IMR-90 (cell line): ENCODE measurements around the gene PUS7L. TPM values are rescaled to one million over a fixed set of nuclear protein-coding genes. Genes with fewer than 3 reads are reported as not detected.

Source experiments
- ATAC-seq: fragments of 200-7000 bp; cut with Tn5 transposase; 2 replicates; pipeline ENCODE4 v1.9.1; 2020; ENCODE audit warnings: low read depth, mild to moderate bottlenecking, moderate library complexity
- BruUV-seq: library from RNA; stranded (reverse); fragments of 400-500 nt; replicated peaks from 2 replicates; lab custom pipeline; 2021; lab: Mats Ljungman, UMichigan
- CTCF ChIA-PET: fragments of 300-600 bp; formaldehyde crosslinking; extraction: SDS; loops from one replicate; lab custom pipeline; 2021; ENCODE audit warnings: antibody characterized with exemption; lab: Yijun Ruan, JAX
- POLR2A ChIA-PET: fragments of 300-600 bp; sonication (Branson Sonifier 250); formaldehyde crosslinking; loops from one replicate; lab custom pipeline; 2022; ENCODE audit warnings: antibody characterized with exemption; ENCODE audit not compliant: unreplicated experiment; lab: Charles Lee
- DNase-seq: peaks from one replicate; pipeline ENCODE4 v3.0.0; 2013
- H2AFZ ChIP-seq: replicated peaks from 2 replicates; pipeline ENCODE3; 2013; ENCODE audit warnings: low read length, mild to moderate bottlenecking; ENCODE audit not compliant: poor library complexity
- H2AK5ac ChIP-seq: 2 replicates; pipeline ENCODE4 v1.6.1; 2013; ENCODE audit warnings: low read depth, low read length, inconsistent platforms
- H2AK9ac ChIP-seq: replicated peaks from 2 replicates; pipeline ENCODE3; 2013; ENCODE audit warnings: mild to moderate bottlenecking, low read depth, low read length, moderate library complexity; ENCODE audit not compliant: poor library complexity
- H2BK120ac ChIP-seq: 2 replicates; pipeline ENCODE4 v1.6.1; 2013; ENCODE audit warnings: low read depth, low read length, inconsistent platforms
- H2BK15ac ChIP-seq: 3 replicates; pipeline ENCODE4 v1.6.1; 2013; ENCODE audit warnings: low read depth, low read length, inconsistent platforms
- H2BK20ac ChIP-seq: 2 replicates; pipeline ENCODE4 v1.6.1; 2013; ENCODE audit warnings: low read depth, mild to moderate bottlenecking, inconsistent platforms, low read length, moderate library complexity
- H2BK5ac ChIP-seq: 2 replicates; pipeline ENCODE4 v1.6.1; 2013; ENCODE audit warnings: mild to moderate bottlenecking, low read depth, low read length, inconsistent platforms; ENCODE audit not compliant: poor library complexity, severe bottlenecking
- H3K14ac ChIP-seq: replicated peaks from 2 replicates; pipeline ENCODE4 v1.6.1; 2013; ENCODE audit warnings: low read depth, low read length, inconsistent platforms
- H3K18ac ChIP-seq: 2 replicates; pipeline ENCODE4 v1.6.1; 2013; ENCODE audit warnings: low read depth, low read length, control low read depth
- H3K23ac ChIP-seq: 2 replicates; pipeline ENCODE4 v1.6.1; 2013; ENCODE audit warnings: low read depth, low read length, inconsistent platforms
- H3K27ac ChIP-seq: 2 replicates; pipeline ENCODE4 v1.5.1; 2013; ENCODE audit warnings: mild to moderate bottlenecking, control low read depth, low read length; ENCODE audit not compliant: insufficient read depth
- H3K27me3 ChIP-seq: 2 replicates; pipeline ENCODE4 v1.6.1; 2013; ENCODE audit warnings: low read length; ENCODE audit not compliant: control insufficient read depth, insufficient read depth
- H3K36me3 ChIP-seq: 2 replicates; pipeline ENCODE4 v1.6.1; 2013; ENCODE audit warnings: low read length, mixed read lengths; ENCODE audit not compliant: control insufficient read depth, insufficient read depth
- H3K4ac ChIP-seq: 2 replicates; pipeline ENCODE4 v1.6.1; 2013; ENCODE audit warnings: low read depth, low read length, inconsistent platforms
- H3K4me1 ChIP-seq: 2 replicates; pipeline ENCODE4 v1.6.1; 2013; ENCODE audit warnings: low read length, mixed read lengths; ENCODE audit not compliant: control insufficient read depth, insufficient read depth
- H3K4me2 ChIP-seq: 2 replicates; pipeline ENCODE4 v1.6.1; 2013; ENCODE audit warnings: low read depth, mild to moderate bottlenecking, control low read depth, low read length, moderate library complexity
- H3K4me3 ChIP-seq: 2 replicates; pipeline ENCODE4 v1.5.1; 2013; ENCODE audit warnings: low read depth, mild to moderate bottlenecking, control low read depth, low read length, moderate library complexity; ENCODE audit not compliant: insufficient read depth
- H3K56ac ChIP-seq: 2 replicates; pipeline ENCODE4 v1.6.1; 2013; ENCODE audit warnings: low read length, inconsistent platforms; ENCODE audit not compliant: insufficient read depth; ENCODE audit errors: extremely low read depth
- H3K79me1 ChIP-seq, 2 experiments: 2 replicates each; pipeline ENCODE4 v1.6.1; 2013; ENCODE audit warnings: low read length in 2 of 2, inconsistent platforms in 1 of 2, low read depth in 1 of 2
- H3K9ac ChIP-seq: 2 replicates; pipeline ENCODE4 v1.6.1; 2013; ENCODE audit warnings: low read depth, low read length, control low read depth
- H3K9me1 ChIP-seq: 2 replicates; pipeline ENCODE4 v1.6.1; 2013; ENCODE audit warnings: low read length, inconsistent platforms; ENCODE audit not compliant: insufficient read depth
- H3K9me3 ChIP-seq: 2 replicates; pipeline ENCODE4 v1.6.1; 2013; ENCODE audit warnings: low read length; ENCODE audit not compliant: control insufficient read depth, insufficient read depth
- H4K20me1 ChIP-seq: 2 replicates; pipeline ENCODE4 v1.6.1; 2013; ENCODE audit warnings: low read length, inconsistent platforms; ENCODE audit not compliant: insufficient read depth
- H4K5ac ChIP-seq: 2 replicates; pipeline ENCODE4 v1.6.1; 2013; ENCODE audit warnings: mild to moderate bottlenecking, low read depth, low read length, control low read depth
- H4K8ac ChIP-seq, 2 experiments: 2 replicates each; pipeline ENCODE4 v1.6.1; 2013; ENCODE audit warnings: low read depth in 2 of 2, low read length in 2 of 2, control low read depth in 1 of 2, inconsistent platforms in 1 of 2
- H4K91ac ChIP-seq: 2 replicates; pipeline ENCODE4 v1.6.1; 2013; ENCODE audit warnings: low read depth, low read length, inconsistent platforms; ENCODE audit not compliant: insufficient read depth
- BHLHE40 ChIP-seq: fragments of 150-350 bp; IDR thresholded peaks from 2 replicates; pipeline ENCODE4 v1.6.1; 2016; ENCODE audit warnings: mild to moderate bottlenecking, low read depth, low read length
- CEBPB ChIP-seq: IDR thresholded peaks from 2 replicates; pipeline ENCODE4 v1.6.1; 2012; ENCODE audit warnings: low read depth, low read length, improper control_type of control experiment
- CHD1 ChIP-seq: IDR thresholded peaks from 2 replicates; pipeline ENCODE4 v1.6.1; 2012; ENCODE audit warnings: low read depth, low read length, improper control_type of control experiment
- CTCF ChIP-seq: conservative IDR thresholded peaks from 2 replicates; pipeline ENCODE4 v1.5.1; 2012; ENCODE audit warnings: mild to moderate bottlenecking, low read depth, low read length, improper control_type of control experiment
- ELK1 ChIP-seq: fragments of 150-350 bp; IDR thresholded peaks from 2 replicates; pipeline ENCODE4 v1.6.1; 2016; ENCODE audit warnings: low read depth, mild to moderate bottlenecking, low read length, moderate library complexity, borderline replicate concordance
- FOS ChIP-seq: fragments of 150-350 bp; IDR thresholded peaks from 2 replicates; pipeline ENCODE4 v1.6.1; 2016; ENCODE audit warnings: low read depth, low read length
- MAFK ChIP-seq: IDR thresholded peaks from 2 replicates; pipeline ENCODE4 v1.6.1; 2012; ENCODE audit warnings: low read depth, low read length, improper control_type of control experiment
- MAZ ChIP-seq: IDR thresholded peaks from 2 replicates; pipeline ENCODE4 v1.6.1; 2012; ENCODE audit warnings: low read depth, mild to moderate bottlenecking, low read length, improper control_type of control experiment, moderate library complexity, borderline replicate concordance
- NFE2L2 ChIP-seq: fragments of 150-350 bp; IDR thresholded peaks from 2 replicates; pipeline ENCODE4 v1.6.1; 2016; ENCODE audit warnings: low read depth, mild to moderate bottlenecking, low read length
- POLR2A ChIP-seq: IDR thresholded peaks from 2 replicates; pipeline ENCODE4 v1.6.1; 2012; ENCODE audit warnings: mild to moderate bottlenecking, low read depth, low read length
- RAD21 ChIP-seq: IDR thresholded peaks from 2 replicates; pipeline ENCODE4 v1.6.1; 2012; ENCODE audit warnings: low read length, improper control_type of control experiment
- RCOR1 ChIP-seq: IDR thresholded peaks from 2 replicates; pipeline ENCODE4 v1.6.1; 2012; ENCODE audit warnings: mild to moderate bottlenecking, low read length, improper control_type of control experiment; ENCODE audit not compliant: insufficient replicate concordance
- RFX5 ChIP-seq: IDR thresholded peaks from 2 replicates; pipeline ENCODE4 v1.8.0; 2012; ENCODE audit warnings: low read depth, mild to moderate bottlenecking, low read length, moderate library complexity
- SMC3 ChIP-seq: fragments of 150-350 bp; IDR thresholded peaks from 2 replicates; pipeline ENCODE4 v1.6.1; 2016; ENCODE audit warnings: low read depth, mild to moderate bottlenecking, antibody characterized with exemption, low read length, moderate library complexity
- USF2 ChIP-seq: fragments of 150-350 bp; IDR thresholded peaks from 2 replicates; pipeline ENCODE4 v1.6.1; 2017; ENCODE audit warnings: mild to moderate bottlenecking, antibody characterized with exemption, low read length, low read depth
- dilution Hi-C: fragments of 300-500 bp; cut with HindIII; formaldehyde crosslinking; loops from one replicate; pipeline ENCODE4 v1.14.3; 2018; ENCODE audit warnings: low sequenced_read_pairs; ENCODE audit not compliant: unreplicated experiment
- in situ Hi-C: fragments of 300-500 bp; cut with MboI; formaldehyde crosslinking; loops from 3 replicates; pipeline ENCODE4 v1.14.3; 2019; ENCODE audit warnings: low sequenced_read_pairs, inconsistent platforms, mixed read lengths
- intact Hi-C: fragments of 100-400 bp; cut with micrococcal nuclease; formaldehyde crosslinking; loops from 2 replicates; pipeline ENCODE4 v1.10.0; 2022
- polyA plus RNA-seq, 3 experiments: library from polyadenylated mRNA; depleted of rRNA; stranded (reverse); fragments of >200 nt; gene quantifications; 2 replicates each; pipeline ENCODE4 v1.2.3, GENCODE V29; 2012; ENCODE audit warnings: low replicate concordance in 1 of 3
- total RNA-seq: library from RNA; depleted of rRNA; stranded (reverse); fragments of >200 nt; gene quantifications from 2 replicates; pipeline ENCODE4 v1.2.3, GENCODE V29; 2012

The PUS7L gene
- total and polyA plus RNA-seq, 2 of the 4 experiments (the other 2 are of a cell fraction): 5.1 to 44.8 TPM

- H3K36me3 ChIP-seq: peaks cover 11% of the 10 kb centered on the region
- peak overlapping the region; percentile 28; the same call in 1 of the 2 replicates for H2BK120ac ChIP-seq
- dilution Hi-C loops: no loop called here
- H4K5ac ChIP-seq: no peak overlapping the region
- H2AK5ac ChIP-seq: no peak overlapping the region
- no peak overlapping the region for H2AFZ ChIP-seq
- intact Hi-C loops: loop anchor here (1.0 kb wide), 1 partner anchor 16 kb away; the partner anchor contains the start of genes IRAK4 and PUS7L
- peak overlapping the region; percentile 63; the same call in 1 of the 2 replicates for H3K4me2 ChIP-seq
- TF ChIP-seq CTCF (no peak), CEBPB (peak; percentile 68), CHD1 (no peak), ELK1 (no peak), RCOR1 (no peak), NFE2L2 (no peak), MAZ (no peak), RFX5 (no peak), BHLHE40 (no peak), SMC3 (no peak), FOS (peak; percentile 54; the same call in 1 of the 2 replicates), USF2 (no peak), RAD21 (no peak), MAFK (no peak), POLR2A (no peak)
- peak overlapping the region; percentile 83; the same call in 1 of the 2 replicates for H3K4ac ChIP-seq
- H3K4me1 ChIP-seq: peaks cover 7% of the 10 kb centered on the region
- peak; percentile 91 for ATAC-seq
- no peak overlapping the region for H3K27ac ChIP-seq
- H4K8ac ChIP-seq: no peak overlapping the region; a peak in 1 of 4 replicates
- no peak overlapping the region for H3K9ac ChIP-seq
- no peaks in the 10 kb centered on the region for H3K27me3 ChIP-seq
- no peak overlapping the region for H3K23ac ChIP-seq
- no peak overlapping the region for H3K4me3 ChIP-seq
- POLR2A ChIA-PET: no interaction called here
- H3K56ac ChIP-seq: no peak overlapping the region
- CTCF ChIA-PET: no interaction called here
- H4K91ac ChIP-seq: no peak overlapping the region
- no peaks in the 10 kb centered on the region for H4K20me1 ChIP-seq
- peak; percentile 94 for DNase-seq
- peaks cover 3% of the 10 kb centered on the region; the same call in 1 of the 2 replicates for H3K9me1 ChIP-seq
- H2BK20ac ChIP-seq: no peak overlapping the region
- in situ Hi-C loops: no loop called here
- peak overlapping the region; percentile 20; the same call in 1 of the 2 replicates for H3K18ac ChIP-seq
- no peak overlapping the region for H2BK15ac ChIP-seq
- no peaks in the 10 kb centered on the region for H3K9me3 ChIP-seq
- H2BK5ac ChIP-seq: peak overlapping the region; percentile 93
- H3K14ac ChIP-seq: no peak overlapping the region
- H2AK9ac ChIP-seq: no peak overlapping the region
- 0 out of 4 replicates have a peak, but pooled peaks cover 0 to 5% of the 10 kb centered on the region in 2 experiments for H3K79me1 ChIP-seq
- no TSS peak for BruUV-seq
Measured at GRCh38 chr12:43742106-43742505, 16.5 kb downstream of the PUS7L start.
